Activated naive CD4-positive, alpha-beta T cell treated with Interleukin-2 at 50 U/mL for 16 hours (primary cell): Measurements from ENCODE around the gene SLC27A2.
"Not testable (repeated sequence)": the region's sequence is repeated elsewhere in the genome, so short reads cannot be mapped to it uniquely, and the experiment has no call there.

ENCODE experiments used
- DNase-seq: peaks from one replicate; pipeline ENCODE4 v3.0.0-alpha.2; 2020

The SLC27A2 gene

GRCh38 chr15:50164458-50164857, 17.5 kb upstream of the SLC27A2 start:
- no peak for DNase-seq

GRCh38 chr15:50166216-50166615, 15.8 kb upstream of the SLC27A2 start:
- no peak for DNase-seq

GRCh38 chr15:50167110-50167509, 14.9 kb upstream of the SLC27A2 start:
- DNase-seq: no peak

DNA sequence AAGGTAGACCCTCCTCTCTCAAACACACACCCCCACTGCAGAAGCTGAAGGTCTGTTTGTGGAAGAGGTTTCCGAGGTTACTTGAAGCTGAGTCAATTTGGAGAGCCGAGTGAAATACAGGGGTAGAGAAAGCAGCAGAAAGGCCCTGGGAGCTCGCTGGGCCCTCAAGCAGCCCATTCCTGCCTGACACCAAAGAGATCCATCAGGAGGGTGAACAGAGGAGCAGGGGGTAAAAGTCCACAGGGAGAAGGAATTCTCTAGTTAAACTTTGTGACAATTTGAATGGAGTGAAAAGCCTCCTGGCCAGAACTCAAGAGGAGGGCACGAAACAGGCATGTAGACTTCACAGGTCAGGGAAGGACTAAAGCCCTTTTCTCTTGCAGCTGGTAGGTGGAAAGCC, 13.6 kb upstream of the SLC27A2 start:
- no peak for DNase-seq

DNA sequence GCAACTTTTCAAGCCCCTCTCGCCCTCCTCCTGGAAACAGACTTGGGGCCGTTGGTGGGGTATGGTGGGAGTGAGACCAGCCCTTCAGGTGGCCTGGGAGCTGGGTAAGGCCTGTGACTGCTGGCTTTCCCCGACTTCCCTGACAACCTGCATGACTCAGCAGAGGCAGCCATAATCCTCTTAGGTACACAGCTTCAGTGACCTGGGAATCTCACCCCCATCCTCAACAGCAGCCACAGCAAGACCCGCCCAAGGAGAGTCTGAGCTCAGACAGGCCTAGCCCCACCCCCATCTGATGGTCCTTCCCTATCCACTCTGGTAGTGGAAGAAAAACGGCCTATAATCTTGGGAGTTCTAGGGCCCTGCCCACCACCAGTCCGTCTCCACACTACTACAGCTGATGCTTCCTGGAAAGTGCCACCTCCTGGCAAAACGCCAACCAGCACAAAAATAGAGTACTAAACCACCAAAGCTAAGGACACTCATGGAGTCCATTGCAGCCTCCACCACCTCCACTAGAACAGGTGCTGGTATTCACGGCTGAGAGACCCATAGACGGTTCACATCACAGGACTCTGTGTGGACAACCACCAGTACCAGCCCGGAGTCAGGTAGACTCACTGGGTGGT, 13.1 kb upstream of the SLC27A2 start:
- no peak for DNase-seq

DNA sequence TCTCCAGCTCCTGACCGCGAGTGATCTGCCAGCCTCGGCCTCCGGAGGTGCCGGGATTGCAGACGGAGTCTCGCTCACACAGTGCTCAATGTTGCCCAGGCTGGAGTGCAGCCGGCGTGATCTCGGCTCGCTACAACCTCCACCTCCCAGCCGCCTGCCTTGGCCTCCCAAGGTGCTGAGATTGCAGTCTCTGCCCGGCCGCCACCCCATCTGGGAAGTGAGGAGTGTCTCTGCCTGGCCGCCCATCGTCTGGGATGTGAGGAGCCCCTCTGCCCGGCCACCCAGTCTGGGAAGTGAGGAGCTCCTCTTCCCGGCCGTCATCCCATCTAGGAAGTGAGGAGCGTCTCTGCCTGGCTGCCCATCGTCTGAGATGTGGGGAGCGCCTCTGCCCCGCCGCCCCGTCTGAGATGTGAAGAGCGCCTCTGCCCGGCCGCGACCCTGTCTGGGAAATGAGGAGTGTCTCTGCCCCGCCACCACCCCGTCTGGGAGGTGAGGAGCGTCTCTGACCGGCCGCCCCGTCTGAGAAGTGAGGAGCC, 9.6 kb upstream of the SLC27A2 start:
- not testable (repeated sequence) for DNase-seq

GRCh38 chr15:50176869-50177268, 5.1 kb upstream of the SLC27A2 start:
- DNase-seq: no peak

- DNase-seq: no peak
Measured at GRCh38 chr15:50180091-50180490, 1.9 kb upstream of the SLC27A2 start.

DNA sequence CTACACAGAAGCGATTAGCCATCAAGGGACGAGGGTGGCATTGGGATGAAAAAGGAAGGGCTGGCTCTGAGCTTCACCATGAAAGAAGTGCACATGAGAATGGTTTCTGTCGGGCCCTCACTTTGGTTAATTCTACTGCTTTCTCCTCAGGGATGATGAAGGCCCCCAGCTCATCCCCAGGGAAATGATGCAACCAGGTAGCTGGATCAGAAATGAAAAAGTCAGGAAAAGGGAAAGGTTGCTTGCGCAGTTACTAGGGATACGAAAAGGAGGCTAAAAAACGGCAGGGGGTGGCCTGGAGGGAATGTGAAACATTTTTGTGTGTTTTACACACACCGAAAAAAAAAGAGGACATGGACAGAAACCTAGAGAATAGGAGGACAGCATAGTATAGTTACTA, 1.4 kb upstream of the SLC27A2 start:
- DNase-seq: no peak

GRCh38 chr15:50181201-50181968, 611 bp upstream of the SLC27A2 start:
- DNase-seq: no peak

GRCh38 chr15:50182219-50183013, 420 bp downstream of the SLC27A2 start:
- peak; percentile 45 for DNase-seq

DNA sequence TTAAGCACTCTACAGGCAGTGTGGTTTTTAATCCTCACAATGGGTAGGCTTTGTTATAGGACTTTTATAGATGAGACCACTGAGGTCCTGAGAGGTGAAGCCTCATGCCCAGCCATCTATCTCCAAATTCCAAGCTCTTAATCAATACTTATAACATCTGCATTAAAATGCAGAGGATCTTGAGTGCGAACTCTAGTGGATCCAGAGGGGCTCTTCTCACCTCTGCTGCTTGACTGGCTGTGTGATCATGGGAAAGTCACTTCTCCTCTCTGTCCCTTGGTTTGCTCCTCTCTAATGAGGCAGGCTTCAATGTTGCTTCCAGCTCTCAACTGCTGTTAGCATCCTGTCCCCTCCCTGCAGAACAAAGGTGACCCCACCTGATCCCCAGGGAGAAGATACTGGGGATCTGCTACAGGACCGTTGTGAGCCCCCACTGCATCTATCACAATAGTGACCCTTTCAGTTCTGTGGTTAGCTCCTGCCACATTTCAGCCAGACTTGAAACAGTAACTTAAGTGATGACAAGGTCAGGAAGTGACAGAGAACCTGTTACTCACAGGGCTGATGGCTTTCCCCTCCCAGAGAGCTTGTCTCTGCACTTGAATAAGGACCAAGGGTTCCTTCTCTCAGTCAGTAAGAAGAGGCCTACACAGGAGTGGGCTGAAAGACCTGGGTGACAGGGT, 1.3 kb downstream of the SLC27A2 start:
- peak; percentile 11 for DNase-seq

DNA sequence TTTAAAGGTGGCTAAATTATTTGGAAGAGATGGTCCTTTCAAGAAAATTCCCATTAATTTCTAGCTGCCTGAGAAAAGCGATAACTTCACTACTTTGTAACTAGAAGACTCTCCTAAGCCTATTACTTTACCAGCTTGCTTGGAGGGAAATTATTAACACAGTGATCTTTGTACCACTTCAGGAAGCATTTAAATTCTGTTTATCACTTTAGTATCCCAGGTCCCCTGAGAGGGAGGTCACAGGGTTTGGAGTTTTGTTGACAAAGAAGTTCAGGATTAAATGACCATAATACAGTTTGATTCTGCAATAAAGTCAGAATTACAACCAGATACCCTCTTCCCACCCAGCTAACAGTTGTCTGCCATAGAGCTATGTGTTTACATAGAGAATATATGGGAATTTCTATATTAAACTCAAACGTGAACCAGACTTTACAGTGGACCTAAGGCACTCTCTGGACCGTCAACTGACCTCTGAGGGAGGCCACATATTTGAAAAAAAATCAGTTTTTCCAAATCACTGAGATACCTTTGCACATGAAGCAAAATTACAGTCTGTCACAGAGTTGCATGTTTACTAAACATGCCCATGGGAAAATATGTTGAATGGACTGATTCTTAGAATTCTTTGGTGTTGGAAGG, 3.0 kb downstream of the SLC27A2 start:
- DNase-seq: no peak

DNA sequence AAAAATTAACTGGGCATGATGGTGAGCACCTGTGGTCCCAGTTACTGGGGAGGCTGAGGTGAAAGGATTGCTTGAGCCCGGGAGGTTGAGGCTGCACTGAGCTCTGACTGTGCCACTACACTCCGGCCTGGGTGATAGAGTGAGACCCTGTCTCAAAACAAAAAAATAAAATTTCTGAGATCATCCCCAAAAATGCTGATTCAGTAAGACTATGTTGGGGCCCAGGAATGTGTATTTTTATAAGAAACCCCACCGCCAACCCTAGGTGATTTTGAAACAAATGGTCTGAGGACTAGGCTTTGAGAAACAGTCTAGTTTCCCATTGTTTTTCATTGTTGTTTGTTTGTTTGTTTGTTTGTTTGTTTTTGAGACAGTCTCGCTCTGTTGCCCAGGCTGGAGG, 4.1 kb downstream of the SLC27A2 start:
- no peak for DNase-seq

DNA sequence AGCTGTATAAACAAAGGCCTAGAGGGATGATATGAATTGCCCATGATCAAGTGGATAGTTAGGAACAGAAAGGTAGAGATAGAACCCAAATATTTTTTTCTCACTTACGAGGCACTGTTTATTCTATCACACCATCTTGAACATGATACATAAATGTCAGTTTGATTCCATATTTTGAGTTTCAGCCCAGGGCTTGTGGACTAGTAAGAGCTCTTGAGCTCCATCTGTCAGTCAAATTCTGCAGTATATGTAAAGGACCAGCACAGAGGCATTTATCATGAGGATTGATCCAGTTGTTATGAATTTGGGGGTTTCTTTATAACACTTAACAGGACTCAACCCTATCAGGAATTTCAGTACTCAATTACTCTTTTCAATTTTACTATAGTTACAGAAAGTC, 4.8 kb downstream of the SLC27A2 start:
- no peak for DNase-seq

DNA sequence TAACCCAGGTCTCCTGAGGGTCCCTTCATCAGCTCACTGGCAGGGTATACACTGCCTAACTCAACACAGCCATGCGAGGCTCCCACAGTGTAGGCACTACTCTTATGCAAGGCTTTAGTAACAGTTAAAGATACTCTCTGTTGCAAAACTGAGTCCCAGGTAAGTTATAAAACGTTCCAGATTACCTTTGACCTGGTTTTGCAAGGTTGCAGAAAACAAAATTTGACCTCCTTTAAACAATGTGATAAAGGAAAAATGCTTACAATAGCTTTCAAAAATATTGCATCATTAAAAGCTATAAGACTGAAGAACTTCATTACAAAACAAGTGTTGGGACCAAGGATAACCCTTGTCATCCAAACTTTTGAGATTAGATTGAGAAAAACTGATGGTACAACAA, 5.5 kb downstream of the SLC27A2 start:
- DNase-seq: no peak

DNA sequence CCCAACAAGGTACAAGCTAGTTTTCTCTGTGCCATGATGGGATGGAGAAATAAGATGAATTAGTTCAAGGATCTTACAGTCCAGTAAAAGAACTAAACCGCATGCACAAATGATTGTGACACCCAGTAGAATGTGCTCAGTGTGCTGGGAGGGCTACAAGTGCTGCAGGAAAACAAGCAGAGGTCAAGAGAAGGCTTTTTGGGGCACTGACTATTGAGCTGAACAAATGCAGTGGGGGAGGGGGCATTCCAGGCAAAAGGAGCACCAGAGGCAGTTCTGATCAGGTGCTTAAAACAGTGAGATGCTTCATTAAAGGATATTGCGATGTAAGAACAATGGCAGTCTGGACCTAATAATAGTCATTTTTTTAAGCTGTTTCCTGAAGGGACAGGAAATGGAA, 6.0 kb downstream of the SLC27A2 start:
- DNase-seq: no peak

- DNase-seq: not testable (repeated sequence)
Measured at GRCh38 chr15:50188793-50189192, 6.8 kb downstream of the SLC27A2 start.

GRCh38 chr15:50189633-50190032, 7.6 kb downstream of the SLC27A2 start:
- no peak for DNase-seq

GRCh38 chr15:50190166-50190570, 8.2 kb downstream of the SLC27A2 start:
- no peak for DNase-seq

DNA sequence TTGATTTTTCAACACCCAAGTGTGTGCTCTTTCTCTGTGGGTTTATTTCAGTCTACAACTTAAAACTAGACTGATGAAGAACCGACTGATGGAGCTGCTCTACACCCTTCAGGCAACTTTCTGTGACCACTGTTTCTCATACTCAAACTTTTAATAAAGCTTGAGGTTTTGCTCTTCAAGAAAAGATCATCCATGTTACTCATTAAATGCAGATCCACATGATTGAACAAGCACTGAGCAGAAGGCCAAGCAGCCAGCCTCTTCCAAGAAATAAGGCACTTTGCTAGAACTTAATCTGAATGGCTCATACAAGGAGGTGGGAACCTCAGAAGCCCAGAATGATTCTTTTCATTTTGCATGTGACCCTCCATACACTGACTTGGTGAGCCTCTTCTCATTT, 8.7 kb downstream of the SLC27A2 start:
- DNase-seq: no peak

GRCh38 chr15:50192164-50192563, 10.2 kb downstream of the SLC27A2 start:
- DNase-seq: no peak
